ENCODE measurements around the gene NKPD1.

The NKPD1 gene

GRCh38 chr19:45114116-45114515 is 46.7 kb downstream of the NKPD1 start:
- no peak for DNase-seq

- DNase-seq: no peak
Observed at GRCh38 chr19:45113628-45114027, 47.2 kb downstream of the NKPD1 start.

- no peak for DNase-seq
Observed at GRCh38 chr19:45112111-45112827, 48.5 kb downstream of the NKPD1 start.

Measured in CD4-positive, alpha-beta T cell treated with Interleukin-21 for 1 hour (primary cell).